HepG2 (cell line): ENCODE results near the gene ALPI. TPM values are rescaled to one million over a fixed set of nuclear protein-coding genes. Genes with fewer than 3 reads are reported as not detected.

Source experiments
- ATAC-seq: fragments of 200-7000 bp; cut with Tn5 transposase; 3 replicates; pipeline ENCODE4 v1.9.1; 2020; ENCODE audit warnings: mild to moderate bottlenecking, moderate library complexity
- BruUV-seq: library from RNA; stranded (reverse); fragments of 400-500 nt; replicated peaks from 2 replicates; lab custom pipeline; 2021; lab: Mats Ljungman, UMichigan
- CTCF ChIA-PET: fragments of 300-600 bp; formaldehyde crosslinking; extraction: SDS; loops from one replicate; lab custom pipeline; 2021; ENCODE audit warnings: low total read pairs, inconsistent platforms, low intra/inter-chr PET ratio; lab: Yijun Ruan, JAX
- POLR2A ChIA-PET: fragments of 350-600 bp; sonication (Branson Sonifier 250); formaldehyde crosslinking; loops from one replicate; lab custom pipeline; 2020; ENCODE audit warnings: antibody characterized with exemption, inconsistent platforms; lab: Yijun Ruan, JAX
- DNase-seq: peaks from one replicate; pipeline ENCODE4 v3.0.0-alpha.2; 2015; ENCODE audit warnings: low spot score
- FAIRE-seq: peaks from 3 replicates; lab custom pipeline; 2011; peaks lifted over from hg19 to GRCh38; lab: Jason Lieb, UNC
- H2AFZ ChIP-seq: one replicate; pipeline ENCODE4 v1.6.1; 2011; ENCODE audit warnings: low read length, inconsistent platforms
- H3K27ac ChIP-seq: fragments of 300-600 bp; 3 replicates; pipeline ENCODE4 v1.8.0; 2011; ENCODE audit warnings: mixed run types, mild to moderate bottlenecking, mixed read lengths, low read length, inconsistent platforms; ENCODE audit not compliant: insufficient read depth; ENCODE audit errors: extremely low read length
- H3K27me3 ChIP-seq, 2 experiments: fragments of 200-600 bp in 1 of 2; 2 replicates in 1 of 2; 3 replicates in 1 of 2; pipeline versions ENCODE4 v1.6.0 to v1.8.0; 2011; ENCODE audit warnings: low read length in 2 of 2, mild to moderate bottlenecking in 2 of 2, moderate library complexity in 2 of 2, inconsistent platforms in 1 of 2; ENCODE audit not compliant: insufficient read depth in 2 of 2, control insufficient read depth in 1 of 2
- H3K36me3 ChIP-seq, 2 experiments: fragments of 200-600 bp in 1 of 2; replicated peaks in 1 of 2; 2 replicates in 1 of 2; 3 replicates in 1 of 2; pipeline versions ENCODE4 v1.5.1 to v1.8.0; 2011; ENCODE audit warnings: low read length in 2 of 2, inconsistent platforms in 1 of 2; ENCODE audit not compliant: insufficient read depth in 2 of 2, control insufficient read depth in 1 of 2
- H3K4me1 ChIP-seq: 2 replicates; pipeline ENCODE4 v1.5.1; 2012; ENCODE audit warnings: low read length, inconsistent platforms; ENCODE audit not compliant: insufficient read depth
- H3K4me2 ChIP-seq: 2 replicates; pipeline ENCODE4 v1.6.0; 2011; ENCODE audit warnings: low read depth, low read length, inconsistent platforms
- H3K4me3 ChIP-seq, 3 experiments: fragments of 200-600 bp in 1 of 3; sonication (generic), shearing (Covaris generic) in 1 of 3; replicated peaks in 1 of 3; 2 replicates each; pipeline ENCODE4 v1.5.1; 2011 to 2016; ENCODE audit warnings: low read length in 3 of 3, inconsistent platforms in 2 of 3, low read depth in 2 of 3, mild to moderate bottlenecking in 2 of 3, control low read depth in 1 of 3, mixed read lengths in 1 of 3; ENCODE audit not compliant: insufficient read depth in 1 of 3
- H3K79me2 ChIP-seq: one replicate; pipeline ENCODE4 v1.6.1; 2011; ENCODE audit warnings: low read length, inconsistent platforms; ENCODE audit not compliant: insufficient read depth
- H3K9ac ChIP-seq: 2 replicates; pipeline ENCODE4 v1.6.0; 2011; ENCODE audit warnings: mild to moderate bottlenecking, low read depth, low read length, inconsistent platforms; ENCODE audit not compliant: insufficient read depth
- H3K9me3 ChIP-seq: 2 replicates; pipeline ENCODE4 v1.5.1; 2012; ENCODE audit warnings: mild to moderate bottlenecking, low read length
- H4K20me1 ChIP-seq: 2 replicates; pipeline ENCODE4 v1.6.0; 2011; ENCODE audit warnings: inconsistent platforms, mild to moderate bottlenecking, low read length, moderate library complexity; ENCODE audit not compliant: insufficient read depth
- IKZF4 ChIP-seq: sonication (generic); formaldehyde crosslinking; IDR thresholded peaks from 2 replicates; pipeline ENCODE4 v1.5.1; 2020; ENCODE audit warnings: borderline replicate concordance, mild to moderate bottlenecking, low read depth, missing genetic modification reagents; ENCODE audit errors: not compliant biosample characterization
- KDM2A ChIP-seq: sonication (generic); formaldehyde crosslinking; IDR thresholded peaks from 2 replicates; pipeline ENCODE4 v1.4.0; 2020; ENCODE audit warnings: low read depth, missing genetic modification reagents, borderline replicate concordance
- PHF20 ChIP-seq: sonication (generic); formaldehyde crosslinking; IDR thresholded peaks from 2 replicates; pipeline ENCODE4 v1.5.0; 2020; ENCODE audit warnings: mild to moderate bottlenecking, missing genetic modification reagents
- ZFP36 ChIP-seq: fragments of 150-350 bp; IDR thresholded peaks from 2 replicates; pipeline ENCODE4 v1.6.1; 2018; ENCODE audit warnings: borderline replicate concordance, low read length, low read depth; ENCODE audit not compliant: partially characterized antibody
- ZNF646 ChIP-seq: sonication (generic); formaldehyde crosslinking; IDR thresholded peaks from 2 replicates; pipeline ENCODE4 v1.9.0; 2021; ENCODE audit warnings: mild to moderate bottlenecking, missing genetic modification reagents
- ZNF891 ChIP-seq: sonication (generic); formaldehyde crosslinking; IDR thresholded peaks from 2 replicates; pipeline ENCODE4 v1.5.0; 2020; ENCODE audit warnings: mild to moderate bottlenecking, missing genetic modification reagents
- WGBS: methylation state at CpG from one replicate; pipeline ENCODE4 v1.1.6; 2017; ENCODE audit warnings: low lambda C conversion rate; 5-methylcytosine and 5-hydroxymethylcytosine counted together
- in situ Hi-C: cut with HindIII; loops from 2 replicates; pipeline ENCODE4 v1.10.0; 2017; ENCODE audit warnings: low pct_unique_long_range_greater_than_20kb; ENCODE audit not compliant: extremely low pct_ligation_motif_present
- intact Hi-C: fragments of 100-400 bp; cut with micrococcal nuclease; formaldehyde crosslinking; loops from one replicate; pipeline ENCODE4 v1.10.0; 2022; ENCODE audit not compliant: unreplicated experiment
- polyA plus RNA-seq, 8 experiments: library from polyadenylated mRNA; depleted of rRNA in 3 of 8; stranded (reverse) in 7 of 8; unstranded in 1 of 8; fragments of >200 nt; fragmentation: Illumina TruSeq in 4 of 8; extraction: Trizol in 4 of 8; gene quantifications; 2 replicates each; pipeline versions ENCODE4 v1.2.1 to v1.2.3, GENCODE V29; 2011 to 2016; ENCODE audit warnings: low read depth in 4 of 8, missing spikeins in 1 of 8, mixed read lengths in 1 of 8; ENCODE audit not compliant: insufficient read depth in 1 of 8
- total RNA-seq, 5 experiments: library from RNA; depleted of rRNA; stranded (reverse); fragments of >200 nt; fragmentation: Illumina TruSeq; extraction: Trizol; gene quantifications; 2 replicates each; pipeline ENCODE4 v1.2.3, GENCODE V29; 2016; ENCODE audit warnings: low read depth in 1 of 5

The ALPI gene
- total and polyA plus RNA-seq, 2 of the 13 experiments (the other 11 are each of a cell fraction or from before 2014, with no cell fraction given) = not detected

GRCh38 chr2:232456296-232457120 is 555 bp downstream of the ALPI start:
- Histone ChIP-seq H3K79me2 (no peaks in the 10 kb centered on the region), H3K9me3 (no peaks in the 10 kb centered on the region), H3K36me3 (no peaks in the 10 kb centered on the region), H3K9ac (no peak overlapping the region), H3K4me1 (0 out of 2 replicates have a peak, but pooled peaks cover 7% of the 10 kb centered on the region), H3K4me3 (no peak overlapping the region), H2AFZ (no peak overlapping the region), H3K27ac (no peak overlapping the region), H3K27me3 (peaks cover 8 to 63% of the 10 kb centered on the region in 2 experiments; a peak in 4 of 5 replicates), H4K20me1 (no peaks in the 10 kb centered on the region; the same call in 1 of the 2 replicates), H3K4me2 (no peak overlapping the region)
- TF ChIP-seq PHF20 (CRISPR knock-in tag) (no peak), ZFP36 (no peak), ZNF891 (CRISPR knock-in tag) (0 out of 2 replicates have a peak, but pooled peaks have one; percentile 44), ZNF646 (CRISPR knock-in tag) (no peak), IKZF4 (no peak), KDM2A (no peak)
- ChIA-PET POLR2A (no interaction called here), CTCF (no interaction called here)
- no TSS peak for BruUV-seq
- FAIRE-seq (no peak), ATAC-seq (peak; percentile 10), DNase-seq (no peak)
- 59% methylated on average over 9 of the region's 27 CpGs for WGBS
- intact Hi-C loops = no loop called here
- in situ Hi-C loops = loop anchor here (5.0 kb wide), 1 partner anchor 61 kb away; no protein-coding TSS in a partner anchor
